NOMO-1 (cell line): ENCODE results near the gene GTPBP6.

Source experiments
- DNase-seq, 2 experiments: peaks; one replicate each; lab custom pipeline; 2025; ENCODE audit not compliant: unreplicated experiment in 2 of 2; lab: John Stamatoyannopoulos, UW

Gene GTPBP6

GRCh38 chrX:318739-319578 is at the start of gene GTPBP6:
Gene GTPBP6 (minus strand): TSS chrX:318796. CDS start chrX:318787, 9 bp downstream.
- DNase-seq, result no peak

- no peak for DNase-seq
Observed at GRCh38 chrX:367866-368265, 49.3 kb upstream of the GTPBP6 start.

- no peak for DNase-seq
Observed at GRCh38 chrX:367349-367748, 48.8 kb upstream of the GTPBP6 start.

GRCh38 chrX:363621-364375 is 45.2 kb upstream of the GTPBP6 start:
- no peak for DNase-seq

GRCh38 chrX:362937-363620 is 44.5 kb upstream of the GTPBP6 start:
- DNase-seq, result no peak

GRCh38 chrX:362351-362750 is 43.8 kb upstream of the GTPBP6 start:
- DNase-seq, result no peak

- no peak for DNase-seq
Observed at GRCh38 chrX:361231-362145, 42.9 kb upstream of the GTPBP6 start.

GRCh38 chrX:360496-361150 is 42.0 kb upstream of the GTPBP6 start:
- no peak for DNase-seq

GRCh38 chrX:358651-359143 is 40.1 kb upstream of the GTPBP6 start:
- no peak for DNase-seq

- peak; percentile 15 to 34 for DNase-seq
Observed at GRCh38 chrX:357693-358471, 39.3 kb upstream of the GTPBP6 start.

GRCh38 chrX:357035-357692 is 38.6 kb upstream of the GTPBP6 start:
- no peak for DNase-seq

- no peak for DNase-seq
Observed at GRCh38 chrX:356385-357034, 37.9 kb upstream of the GTPBP6 start.

GRCh38 chrX:355329-356050 is 36.9 kb upstream of the GTPBP6 start:
- DNase-seq, result no peak

GRCh38 chrX:353566-354535 is 35.3 kb upstream of the GTPBP6 start:
- no peak for DNase-seq

GRCh38 chrX:352582-353314 is 34.2 kb upstream of the GTPBP6 start:
- no peak for DNase-seq
